Trophoblast cell (in vitro differentiated cells and primary cell): ENCODE data around the gene OSTC.

Experiments used
- DNase-seq, 2 donors: peaks; one replicate each; pipeline ENCODE4 v3.0.0-alpha.2; 2016
- H2AFZ ChIP-seq: 2 replicates; pipeline ENCODE4 v1.6.1; 2013; ENCODE audit warnings: low read length, moderate library complexity, mild to moderate bottlenecking; ENCODE audit not compliant: insufficient read depth, poor library complexity
- H2AK5ac ChIP-seq: 2 replicates; pipeline ENCODE4 v1.6.1; 2013; ENCODE audit warnings: mild to moderate bottlenecking, low read length
- H2BK120ac ChIP-seq: 2 replicates; pipeline ENCODE4 v1.6.1; 2013; ENCODE audit warnings: low read length, mild to moderate bottlenecking, moderate library complexity; ENCODE audit not compliant: insufficient read depth, poor library complexity
- H2BK12ac ChIP-seq: 2 replicates; pipeline ENCODE4 v1.6.1; 2013; ENCODE audit warnings: mild to moderate bottlenecking, low read length, moderate library complexity
- H2BK5ac ChIP-seq: 2 replicates; pipeline ENCODE4 v1.6.1; 2013; ENCODE audit warnings: low read length, low read depth, moderate library complexity, mild to moderate bottlenecking; ENCODE audit not compliant: poor library complexity
- H3K14ac ChIP-seq: 2 replicates; pipeline ENCODE4 v1.6.1; 2013; ENCODE audit warnings: mild to moderate bottlenecking, low read length
- H3K18ac ChIP-seq: 2 replicates; pipeline ENCODE4 v1.6.1; 2013; ENCODE audit warnings: mild to moderate bottlenecking, low read length
- H3K23ac ChIP-seq: 2 replicates; pipeline ENCODE4 v1.6.1; 2013; ENCODE audit warnings: low read length
- H3K27ac ChIP-seq: 2 replicates; pipeline ENCODE4 v1.5.1; 2013; ENCODE audit warnings: low read depth, mild to moderate bottlenecking, inconsistent platforms, low read length, moderate library complexity
- H3K27me3 ChIP-seq: 2 replicates; pipeline ENCODE4 v1.6.1; 2013; ENCODE audit warnings: inconsistent platforms, mild to moderate bottlenecking, low read length, moderate library complexity; ENCODE audit not compliant: insufficient read depth
- H3K36me3 ChIP-seq, 2 experiments: 1 replicate in 1 of 2; 2 replicates in 1 of 2; pipeline ENCODE4 v1.6.1; 2013; ENCODE audit warnings: low read length in 2 of 2, mild to moderate bottlenecking in 2 of 2, moderate library complexity in 1 of 2; ENCODE audit not compliant: insufficient read depth in 2 of 2, control insufficient read depth in 1 of 2
- H3K4ac ChIP-seq: 2 replicates; pipeline ENCODE4 v1.6.1; 2013; ENCODE audit warnings: low read depth, mild to moderate bottlenecking, low read length, moderate library complexity
- H3K4me1 ChIP-seq, 2 experiments: 1 replicate in 1 of 2; 2 replicates in 1 of 2; pipeline ENCODE4 v1.6.1; 2013; ENCODE audit warnings: low read length in 2 of 2, mild to moderate bottlenecking in 2 of 2, moderate library complexity in 1 of 2; ENCODE audit not compliant: insufficient read depth in 2 of 2, control insufficient read depth in 1 of 2
- H3K4me2 ChIP-seq: 2 replicates; pipeline ENCODE4 v1.6.1; 2013; ENCODE audit warnings: inconsistent platforms, mild to moderate bottlenecking, low read length, moderate library complexity
- H3K4me3 ChIP-seq: 2 replicates; pipeline ENCODE4 v1.5.1; 2013; ENCODE audit warnings: mild to moderate bottlenecking, low read depth, low read length, inconsistent platforms
- H3K79me1 ChIP-seq: one replicate; pipeline ENCODE4 v1.6.1; 2013; ENCODE audit warnings: low read length
- H3K79me2 ChIP-seq: 2 replicates; pipeline ENCODE4 v1.6.1; 2013; ENCODE audit warnings: low read length, mild to moderate bottlenecking; ENCODE audit not compliant: control insufficient read depth, insufficient read depth, poor library complexity
- H3K9ac ChIP-seq: 2 replicates; pipeline ENCODE4 v1.6.1; 2013; ENCODE audit warnings: mild to moderate bottlenecking, low read length
- H3K9me3 ChIP-seq: 2 replicates; pipeline ENCODE4 v1.6.1; 2013; ENCODE audit warnings: low read depth, mild to moderate bottlenecking, control low read depth, inconsistent platforms, low read length; ENCODE audit not compliant: insufficient read depth
- H4K12ac ChIP-seq: 2 replicates; pipeline ENCODE4 v1.6.1; 2013; ENCODE audit warnings: low read depth, mild to moderate bottlenecking, low read length, moderate library complexity
- H4K8ac ChIP-seq: 2 replicates; pipeline ENCODE4 v1.6.1; 2013; ENCODE audit warnings: low read depth, mild to moderate bottlenecking, low read length, moderate library complexity
- H4K91ac ChIP-seq: one replicate; pipeline ENCODE4 v1.6.1; 2013; ENCODE audit warnings: low read depth, mild to moderate bottlenecking, low read length, moderate library complexity
- WGBS: extraction: QIAGEN DNeasy Blood & Tissue Kit; methylation state at CpG from one replicate; pipeline ENCODE4 v1.1.7; 2013; ENCODE audit warnings: missing lambda C conversion rate; ENCODE audit not compliant: insufficient read length, insufficient coverage; ENCODE audit errors: extremely low coverage; 5-methylcytosine and 5-hydroxymethylcytosine counted together

OSTC gene

GRCh38 chr4:108636246-108636645, 14.2 kb upstream of the OSTC start:
- no CpG with 5 or more reads among the region's 1 CpG for WGBS
- no peak overlapping the region for H2BK12ac ChIP-seq
- no peak overlapping the region for H4K12ac ChIP-seq
- no peaks in the 10 kb centered on the region for H3K4me1 ChIP-seq
- peaks cover 9 to 15% of the 10 kb centered on the region in 2 experiments for H3K36me3 ChIP-seq
- no peak overlapping the region for H3K23ac ChIP-seq
- H3K9ac ChIP-seq, result no peak overlapping the region
- no peaks in the 10 kb centered on the region for H3K9me3 ChIP-seq
- no peak overlapping the region for H2AK5ac ChIP-seq
- no peak overlapping the region for H3K14ac ChIP-seq
- H3K4me2 ChIP-seq, result no peak overlapping the region
- H3K79me2 ChIP-seq, result no peaks in the 10 kb centered on the region
- no peak overlapping the region for H3K27ac ChIP-seq
- H2AFZ ChIP-seq, result no peak overlapping the region
- no peak overlapping the region for H2BK5ac ChIP-seq
- no peak overlapping the region for H4K8ac ChIP-seq
- DNase-seq, result no peak
- H2BK120ac ChIP-seq, result no peak overlapping the region
- no peaks in the 10 kb centered on the region for H3K27me3 ChIP-seq
- no peak overlapping the region for H3K4ac ChIP-seq
- H3K79me1 ChIP-seq, result no peaks in the 10 kb centered on the region
- no peak overlapping the region for H4K91ac ChIP-seq
- H3K4me3 ChIP-seq, result no peak overlapping the region
- H3K18ac ChIP-seq, result no peak overlapping the region

GRCh38 chr4:108637856-108638255, 12.5 kb upstream of the OSTC start:
- H3K14ac ChIP-seq, result no peak overlapping the region
- H3K9ac ChIP-seq, result no peak overlapping the region
- H2AK5ac ChIP-seq, result no peak overlapping the region
- H3K27ac ChIP-seq, result no peak overlapping the region
- H4K91ac ChIP-seq, result no peak overlapping the region
- no peak overlapping the region for H4K12ac ChIP-seq
- peaks cover 9 to 15% of the 10 kb centered on the region in 2 experiments for H3K36me3 ChIP-seq
- WGBS, result no CpG with 5 or more reads among the region's 2 CpGs
- H2AFZ ChIP-seq, result no peak overlapping the region
- H3K9me3 ChIP-seq, result no peaks in the 10 kb centered on the region
- no peak overlapping the region for H3K4ac ChIP-seq
- H4K8ac ChIP-seq, result no peak overlapping the region
- H3K4me3 ChIP-seq, result no peak overlapping the region
- no peak overlapping the region for H3K23ac ChIP-seq
- DNase-seq, result peak in 1 of 2 donors; percentile 62
- no peak overlapping the region for H2BK120ac ChIP-seq
- H3K79me2 ChIP-seq, result no peaks in the 10 kb centered on the region
- H3K27me3 ChIP-seq, result no peaks in the 10 kb centered on the region
- no peaks in the 10 kb centered on the region for H3K4me1 ChIP-seq
- no peak overlapping the region for H2BK12ac ChIP-seq
- H2BK5ac ChIP-seq, result no peak overlapping the region
- no peak overlapping the region for H3K18ac ChIP-seq
- H3K4me2 ChIP-seq, result no peak overlapping the region
- no peaks in the 10 kb centered on the region for H3K79me1 ChIP-seq

GRCh38 chr4:108644237-108644636, 6.2 kb upstream of the OSTC start:
- Histone ChIP-seq H2AFZ (no peak overlapping the region), H4K8ac (no peak overlapping the region), H3K18ac (no peak overlapping the region), H3K36me3 (peaks cover 0 to 3% of the 10 kb centered on the region in 2 experiments), H4K91ac (no peak overlapping the region), H4K12ac (no peak overlapping the region), H3K4me1 (no peaks in the 10 kb centered on the region), H2BK12ac (no peak overlapping the region), H3K79me1 (no peaks in the 10 kb centered on the region), H2BK5ac (no peak overlapping the region), H2BK120ac (no peak overlapping the region), H3K23ac (no peak overlapping the region), H3K4me3 (no peak overlapping the region), H3K9ac (no peak overlapping the region), H3K79me2 (no peaks in the 10 kb centered on the region), H3K14ac (no peak overlapping the region), H3K27me3 (no peaks in the 10 kb centered on the region), H3K27ac (no peak overlapping the region), H3K4me2 (no peak overlapping the region), H3K9me3 (no peaks in the 10 kb centered on the region), H3K4ac (no peak overlapping the region), H2AK5ac (no peak overlapping the region)
- peak in 1 of 2 donors; percentile 21 for DNase-seq
- WGBS, result no CpG with 5 or more reads among the region's 1 CpG

- no peak overlapping the region for H2BK5ac ChIP-seq
- no peak overlapping the region for H3K4me2 ChIP-seq
- no peak overlapping the region for H4K12ac ChIP-seq
- H3K18ac ChIP-seq, result no peak overlapping the region
- H3K79me2 ChIP-seq, result peaks cover 4% of the 10 kb centered on the region
- H2BK120ac ChIP-seq, result no peak overlapping the region
- peaks cover 7% of the 10 kb centered on the region for H3K79me1 ChIP-seq
- H3K14ac ChIP-seq, result no peak overlapping the region
- no peak overlapping the region for H3K4ac ChIP-seq
- no peaks in the 10 kb centered on the region for H3K36me3 ChIP-seq
- no peak overlapping the region for H3K9ac ChIP-seq
- H3K4me1 ChIP-seq, result no peaks in the 10 kb centered on the region
- H4K8ac ChIP-seq, result no peak overlapping the region
- H2AFZ ChIP-seq, result no peak overlapping the region
- no peaks in the 10 kb centered on the region for H3K9me3 ChIP-seq
- no peak overlapping the region for H2AK5ac ChIP-seq
- H2BK12ac ChIP-seq, result no peak overlapping the region
- no peak for DNase-seq
- H3K27ac ChIP-seq, result no peak overlapping the region
- H3K27me3 ChIP-seq, result no peaks in the 10 kb centered on the region
- WGBS, result no CpG with 5 or more reads among the region's 3 CpGs
- no peak overlapping the region for H3K4me3 ChIP-seq
- H3K23ac ChIP-seq, result no peak overlapping the region
- H4K91ac ChIP-seq, result no peak overlapping the region
Measured at GRCh38 chr4:108646706-108647105, 3.7 kb upstream of the OSTC start.
